HCT116 (cell line): ENCODE results near the gene FECH. TPM values are rescaled to one million over a fixed set of nuclear protein-coding genes. Genes with fewer than 3 reads are reported as not detected.

ENCODE experiments used
- ATAC-seq: fragments of 200-7000 bp; cut with Tn5 transposase; 2 replicates; pipeline ENCODE4 v1.9.1; 2020; ENCODE audit warnings: mild to moderate bottlenecking, moderate library complexity
- BruUV-seq: library from RNA; stranded (reverse); fragments of 400-500 nt; replicated peaks from 2 replicates; lab custom pipeline; 2021; lab: Mats Ljungman, UMichigan
- CTCF ChIA-PET: fragments of 300-600 bp; sonication (Branson Sonifier 250); formaldehyde crosslinking; loops from one replicate; lab custom pipeline; 2021; ENCODE audit warnings: antibody characterized with exemption; lab: Charles Lee
- POLR2A ChIA-PET: fragments of 300-600, 350-600 bp; sonication (Branson Sonifier 250); formaldehyde crosslinking; loops from one replicate; lab custom pipeline; 2021; ENCODE audit warnings: antibody characterized with exemption; lab: Charles Lee
- RAD21 ChIA-PET, 2 experiments: fragments of 300-600 bp; sonication (Branson Sonifier 250); formaldehyde crosslinking; loops; one replicate each; lab custom pipeline; 2023; ENCODE audit warnings: low total read pairs in 2 of 2; ENCODE audit not compliant: uncharacterized antibody in 2 of 2, unreplicated experiment in 2 of 2, low non-redundant PET in 1 of 2; lab: Charles Lee
- DNase-seq: peaks from one replicate; pipeline ENCODE4 v3.0.0-alpha.2; 2010; ENCODE audit warnings: low read depth, low spot score
- H2AFZ ChIP-seq: fragments of 200-600 bp; shearing (Covaris generic), sonication (generic); 2 replicates; pipeline ENCODE4 v1.6.1; 2017; ENCODE audit warnings: low read depth, mixed run types, mixed read lengths, antibody characterized with exemption, low read length; ENCODE audit not compliant: poor library complexity, severe bottlenecking
- H3K27ac ChIP-seq: 2 replicates; pipeline ENCODE4 v1.5.1; 2012; ENCODE audit warnings: low read depth, low read length
- H3K27me3 ChIP-seq: fragments of 200-600 bp; sonication (generic); 2 replicates; pipeline ENCODE4 v1.6.1; 2016; ENCODE audit warnings: mixed run types, low read length, mixed read lengths; ENCODE audit not compliant: insufficient read depth
- H3K36me3 ChIP-seq, 2 experiments: fragments of 200-500 bp in 1 of 2; fragments of 200-600 bp in 1 of 2; sonication (Bioruptor generic) in 1 of 2; sonication (generic) in 1 of 2; 2 replicates each; pipeline versions ENCODE4 v1.5.1 to v1.6.1; 2014 to 2016; ENCODE audit warnings: low read length in 2 of 2, inconsistent platforms in 1 of 2, mixed read lengths in 1 of 2, mixed run types in 1 of 2; ENCODE audit not compliant: insufficient read depth in 2 of 2, control insufficient read depth in 1 of 2
- H3K4me1 ChIP-seq, 2 experiments: fragments of 200-600 bp in 1 of 2; sonication (generic) in 1 of 2; 2 replicates each; pipeline versions ENCODE4 v1.5.1 to v1.6.1; 2012 to 2017; ENCODE audit warnings: low read length in 2 of 2, inconsistent platforms in 1 of 2, mild to moderate bottlenecking in 1 of 2, mixed read lengths in 1 of 2, mixed run types in 1 of 2, moderate library complexity in 1 of 2; ENCODE audit not compliant: insufficient read depth in 2 of 2, control insufficient read depth in 1 of 2
- H3K4me2 ChIP-seq: fragments of 200-600 bp; sonication (generic); 2 replicates; pipeline ENCODE4 v1.6.1; 2017; ENCODE audit warnings: mixed run types, low read length, mixed read lengths
- H3K4me3 ChIP-seq, 2 experiments: fragments of 200-600 bp in 1 of 2; sonication (generic) in 1 of 2; replicated peaks in 1 of 2; 2 replicates each; pipeline ENCODE4 v1.5.1; 2011 to 2016; ENCODE audit warnings: low read length in 2 of 2, control low read depth in 1 of 2, low read depth in 1 of 2, mild to moderate bottlenecking in 1 of 2, mixed read lengths in 1 of 2, mixed run types in 1 of 2
- H3K79me2 ChIP-seq: fragments of 200-600 bp; sonication (generic); 2 replicates; pipeline ENCODE4 v1.6.1; 2017; ENCODE audit warnings: mild to moderate bottlenecking, mixed run types, low read length, moderate library complexity, mixed read lengths; ENCODE audit not compliant: insufficient read depth
- H3K9ac ChIP-seq: fragments of 200-600 bp; sonication (generic); 2 replicates; pipeline ENCODE4 v1.6.1; 2016; ENCODE audit warnings: low read length, mixed read lengths
- H3K9me2 ChIP-seq: fragments of 200-600 bp; sonication (generic), shearing (Covaris generic); 2 replicates; pipeline ENCODE4 v1.6.1; 2017; ENCODE audit warnings: mixed run types, mild to moderate bottlenecking, moderate library complexity; ENCODE audit not compliant: insufficient read depth
- H3K9me3 ChIP-seq, 2 experiments: fragments of 200-500 bp in 1 of 2; fragments of 200-600 bp in 1 of 2; sonication (Bioruptor generic) in 1 of 2; sonication (generic) in 1 of 2; 2 replicates each; pipeline ENCODE4 v1.6.1; 2014 to 2017; ENCODE audit warnings: low read length in 2 of 2, mixed read lengths in 2 of 2, inconsistent platforms in 1 of 2, low read depth in 1 of 2, mild to moderate bottlenecking in 1 of 2, mixed run types in 1 of 2, moderate library complexity in 1 of 2; ENCODE audit not compliant: control insufficient read depth in 1 of 2, insufficient read depth in 1 of 2
- H4K20me1 ChIP-seq: fragments of 200-600 bp; sonication (generic), shearing (Covaris generic); 2 replicates; pipeline ENCODE4 v1.6.1; 2017; ENCODE audit warnings: mixed run types, mild to moderate bottlenecking, moderate library complexity; ENCODE audit not compliant: insufficient read depth
- CBX3 ChIP-seq: IDR thresholded peaks from 2 replicates; pipeline ENCODE4 v1.6.1; 2012; ENCODE audit warnings: low read depth
- CEBPB ChIP-seq: IDR thresholded peaks from 2 replicates; pipeline ENCODE4 v1.6.1; 2012; ENCODE audit warnings: low read depth
- CTCF ChIP-seq, 3 experiments: fragments of 200-600 bp in 1 of 3; sonication (generic) in 1 of 3; IDR thresholded peaks in 2 of 3; conservative IDR thresholded peaks in 1 of 3; 2 replicates each; pipeline ENCODE4 v1.5.1; 2012 to 2017; ENCODE audit warnings: low read depth in 2 of 3, low read length in 2 of 3, antibody characterized with exemption in 1 of 3, borderline replicate concordance in 1 of 3, control low read depth in 1 of 3, mild to moderate bottlenecking in 1 of 3, mixed read lengths in 1 of 3, mixed run types in 1 of 3, moderate library complexity in 1 of 3; ENCODE audit not compliant: insufficient read depth in 1 of 3
- ELF1 ChIP-seq: IDR thresholded peaks from 2 replicates; pipeline ENCODE4 v1.6.1; 2012; ENCODE audit warnings: low read depth, borderline replicate concordance
- JUND ChIP-seq: IDR thresholded peaks from 2 replicates; pipeline ENCODE4 v1.6.1; 2012
- REST ChIP-seq: IDR thresholded peaks from 2 replicates; pipeline ENCODE4 v1.6.1; 2012; ENCODE audit warnings: low read depth
- SP1 ChIP-seq: IDR thresholded peaks from 2 replicates; pipeline ENCODE4 v1.6.1; 2012; ENCODE audit warnings: low read depth
- TCF7L2 ChIP-seq: IDR thresholded peaks from 2 replicates; pipeline ENCODE4 v1.7.0; 2011; ENCODE audit warnings: borderline replicate concordance, inconsistent platforms; ENCODE audit not compliant: insufficient read depth, insufficient read length; ENCODE audit errors: extremely low read depth
- ZFX ChIP-seq: fragments of 450-650 bp; IDR thresholded peaks from 2 replicates; pipeline ENCODE4 v1.6.1; 2017
- intact Hi-C: fragments of 100-400 bp; cut with micrococcal nuclease; formaldehyde crosslinking; loops from 2 replicates; pipeline ENCODE4 v1.10.0; 2022
- total RNA-seq: library from RNA; stranded (reverse); gene quantifications from one replicate; pipeline ENCODE4 v1.2.1, GENCODE V29; 2021; ENCODE audit not compliant: unreplicated experiment
- TF ChIP-seq, protein P1 (sequence below): IDR thresholded peaks from 2 replicates; pipeline ENCODE4 v1.6.1; 2012
- TF ChIP-seq, protein P2 (sequence below): IDR thresholded peaks from 2 replicates; pipeline ENCODE4 v1.6.1; 2011; ENCODE audit warnings: mild to moderate bottlenecking, low read length, moderate library complexity; ENCODE audit not compliant: insufficient replicate concordance; ENCODE audit errors: extremely low read depth
- TF ChIP-seq, protein P3 (sequence below): IDR thresholded peaks from 2 replicates; pipeline ENCODE4 v1.6.1; 2012

The FECH gene
- total RNA-seq, 1 experiment from 2014 or later, result 42.7 TPM

DNA sequence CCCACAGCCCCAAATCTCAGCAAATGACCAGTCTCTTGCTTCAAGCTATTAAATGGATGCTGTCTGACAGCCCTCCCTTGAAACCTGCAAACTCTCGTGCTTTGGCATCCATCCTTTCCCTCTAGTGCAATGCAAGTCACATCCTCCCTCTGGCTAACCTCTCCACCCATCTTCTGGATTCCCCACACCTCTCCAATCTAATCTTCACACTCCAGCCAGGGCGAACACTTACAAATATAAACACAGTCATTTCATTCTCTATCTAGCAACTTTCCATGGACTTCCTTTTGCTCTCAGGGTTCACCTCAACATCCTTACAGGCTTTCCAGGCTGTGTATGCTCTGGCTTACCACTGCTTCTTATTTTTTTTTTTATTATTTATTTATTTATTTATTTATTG, 45.2 kb upstream of the FECH start:
- CTCF ChIA-PET, result no interaction called here
- H3K27ac ChIP-seq, result no peak overlapping the region

More for the DNA sequence above, 45.2 kb upstream of the FECH start:
- no peaks in the 10 kb centered on the region for H3K36me3 ChIP-seq
- ChIA-PET RAD21 (no interaction called here), POLR2A (interaction anchor here (1.7 kb wide), 1 partner anchor 10 kb away, joined by 5 read pairs; the partner anchor contains the start of gene NARS1)
- no peak overlapping the region; the same call in 1 of the 2 replicates for H3K4me2 ChIP-seq
- no peak overlapping the region for H3K9ac ChIP-seq
- H2AFZ ChIP-seq, result no peak overlapping the region
- no peak for DNase-seq
- H3K27me3 ChIP-seq, result no peaks in the 10 kb centered on the region
- no peak for ATAC-seq
- TF ChIP-seq REST (no peak), SP1 (no peak), CTCF (IDR thresholded peaks at IDR 0.05 in 2 of 3, conservative IDR thresholded peaks at IDR 0.05 in 1 of 3; ENCODE audit: borderline replicate concordance in 1 of 3, insufficient read depth in 1 of 3, low read depth in 2 of 3, low read length in 2 of 3) (no peak), TCF7L2 (no peak), ELF1 (no peak), CEBPB (no peak), JUND (no peak), ZFX (no peak), CBX3 (no peak)
- TF ChIP-seq, protein P1, sequence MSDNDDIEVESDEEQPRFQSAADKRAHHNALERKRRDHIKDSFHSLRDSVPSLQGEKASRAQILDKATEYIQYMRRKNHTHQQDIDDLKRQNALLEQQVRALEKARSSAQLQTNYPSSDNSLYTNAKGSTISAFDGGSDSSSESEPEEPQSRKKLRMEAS, result no peak
- TF ChIP-seq, protein P2, sequence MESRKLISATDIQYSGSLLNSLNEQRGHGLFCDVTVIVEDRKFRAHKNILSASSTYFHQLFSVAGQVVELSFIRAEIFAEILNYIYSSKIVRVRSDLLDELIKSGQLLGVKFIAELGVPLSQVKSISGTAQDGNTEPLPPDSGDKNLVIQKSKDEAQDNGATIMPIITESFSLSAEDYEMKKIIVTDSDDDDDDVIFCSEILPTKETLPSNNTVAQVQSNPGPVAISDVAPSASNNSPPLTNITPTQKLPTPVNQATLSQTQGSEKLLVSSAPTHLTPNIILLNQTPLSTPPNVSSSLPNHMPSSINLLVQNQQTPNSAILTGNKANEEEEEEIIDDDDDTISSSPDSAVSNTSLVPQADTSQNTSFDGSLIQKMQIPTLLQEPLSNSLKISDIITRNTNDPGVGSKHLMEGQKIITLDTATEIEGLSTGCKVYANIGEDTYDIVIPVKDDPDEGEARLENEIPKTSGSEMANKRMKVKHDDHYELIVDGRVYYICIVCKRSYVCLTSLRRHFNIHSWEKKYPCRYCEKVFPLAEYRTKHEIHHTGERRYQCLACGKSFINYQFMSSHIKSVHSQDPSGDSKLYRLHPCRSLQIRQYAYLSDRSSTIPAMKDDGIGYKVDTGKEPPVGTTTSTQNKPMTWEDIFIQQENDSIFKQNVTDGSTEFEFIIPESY, result no peak
- TF ChIP-seq, protein P3, sequence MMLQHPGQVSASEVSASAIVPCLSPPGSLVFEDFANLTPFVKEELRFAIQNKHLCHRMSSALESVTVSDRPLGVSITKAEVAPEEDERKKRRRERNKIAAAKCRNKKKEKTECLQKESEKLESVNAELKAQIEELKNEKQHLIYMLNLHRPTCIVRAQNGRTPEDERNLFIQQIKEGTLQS, result no peak
- intact Hi-C loops, result loop anchor here (2.0 to 5.0 kb wide), 2 partner anchors 171 to 411 kb away; partner anchors contain the start of genes ATP8B1 and NEDD4L
- no peaks in the 10 kb centered on the region for H3K9me2 ChIP-seq
- no TSS peak for BruUV-seq
- peak overlapping the region in 1 of 2 experiments; percentile 83; a peak in 1 of 4 replicates for H3K4me3 ChIP-seq
- peaks cover 0 to 19% of the 10 kb centered on the region in 2 experiments; a peak in 2 of 4 replicates for H3K4me1 ChIP-seq
- H4K20me1 ChIP-seq, result no peaks in the 10 kb centered on the region
- no peaks in the 10 kb centered on the region for H3K9me3 ChIP-seq
- peaks cover 13% of the 10 kb centered on the region for H3K79me2 ChIP-seq
